NCI-H1694 (cell line): ENCODE measurements around the gene PEPD.

ENCODE experiments used
- DNase-seq: peaks from one replicate; lab custom pipeline; 2025; lab: John Stamatoyannopoulos, UW

Gene PEPD

GRCh38 chr19:33420821-33421220 lies 100.8 kb downstream of the PEPD start:
- DNase-seq = no peak

GRCh38 chr19:33419788-33420130 lies 101.8 kb downstream of the PEPD start:
- no peak for DNase-seq

- DNase-seq = no peak
Measured at GRCh38 chr19:33418871-33419787, 102.5 kb downstream of the PEPD start.

- DNase-seq = no peak
Measured at GRCh38 chr19:33418461-33418860, 103.1 kb downstream of the PEPD start.

GRCh38 chr19:33417751-33418150 lies 103.8 kb downstream of the PEPD start:
- DNase-seq = no peak

GRCh38 chr19:33416307-33417215 lies 105.0 kb downstream of the PEPD start:
- peak; percentile 80 for DNase-seq

GRCh38 chr19:33414667-33415605 lies 106.7 kb downstream of the PEPD start:
- DNase-seq = no peak

- no peak for DNase-seq
Measured at GRCh38 chr19:33413868-33414666, 107.5 kb downstream of the PEPD start.

GRCh38 chr19:33413426-33413725 lies 108.2 kb downstream of the PEPD start:
- DNase-seq = no peak

- DNase-seq = no peak
Measured at GRCh38 chr19:33412601-33413425, 108.8 kb downstream of the PEPD start.

GRCh38 chr19:33411621-33412180 lies 109.9 kb downstream of the PEPD start:
- no peak for DNase-seq

- DNase-seq = no peak
Measured at GRCh38 chr19:33410915-33411401, 110.6 kb downstream of the PEPD start.

GRCh38 chr19:33409906-33410685 lies 111.5 kb downstream of the PEPD start:
- DNase-seq = no peak

GRCh38 chr19:33408538-33409434 lies 112.8 kb downstream of the PEPD start:
- no peak for DNase-seq

GRCh38 chr19:33408116-33408515 lies 113.5 kb downstream of the PEPD start:
- DNase-seq = no peak

- DNase-seq = no peak
Measured at GRCh38 chr19:33407716-33408115, 113.9 kb downstream of the PEPD start.

GRCh38 chr19:33407140-33407551 lies 114.4 kb downstream of the PEPD start:
- DNase-seq = no peak
